RWPE2 (cell line): ENCODE results near the gene GP5.

Experiments
- ATAC-seq: fragments of 200-7000 bp; cut with Tn5 transposase; 3 replicates; pipeline ENCODE4 v1.9.1; 2021; ENCODE audit warnings: low read depth
- DNase-seq: peaks from one replicate; pipeline ENCODE4 v3.0.0-alpha.2; 2020; ENCODE audit warnings: low spot score
- H3K27ac ChIP-seq: fragments of 450-650 bp; 2 replicates; pipeline ENCODE4 v1.5.1; 2017; ENCODE audit warnings: mild to moderate bottlenecking; ENCODE audit not compliant: poor library complexity, severe bottlenecking
- H3K27me3 ChIP-seq: fragments of 250-450 bp; sonication (Bioruptor Pico); 2 replicates; pipeline ENCODE4 v1.5.1; 2021; ENCODE audit warnings: mild to moderate bottlenecking, moderate library complexity; ENCODE audit not compliant: insufficient read depth, poor library complexity, severe bottlenecking
- H3K36me3 ChIP-seq: fragments of 250-450 bp; sonication (Bioruptor Pico); 2 replicates; pipeline ENCODE4 v1.5.1; 2020; ENCODE audit warnings: low read depth, mild to moderate bottlenecking, moderate library complexity
- H3K4me1 ChIP-seq: fragments of 250-450 bp; sonication (Bioruptor Pico); 2 replicates; pipeline ENCODE4 v1.5.1; 2021; ENCODE audit warnings: mild to moderate bottlenecking, moderate library complexity; ENCODE audit not compliant: insufficient read depth, poor library complexity, severe bottlenecking
- H3K4me3 ChIP-seq: fragments of 250-450 bp; sonication (Bioruptor Pico); 2 replicates; pipeline ENCODE4 v1.5.1; 2021; ENCODE audit warnings: mild to moderate bottlenecking, moderate library complexity; ENCODE audit not compliant: severe bottlenecking
- H3K9me3 ChIP-seq: fragments of 250-450 bp; sonication (Bioruptor Pico); 2 replicates; pipeline ENCODE4 v1.5.1; 2021; ENCODE audit warnings: mild to moderate bottlenecking, moderate library complexity; ENCODE audit not compliant: severe bottlenecking
- TF ChIP-seq, protein P1 (sequence below): fragments of 450-650 bp; IDR thresholded peaks from one replicate; pipeline ENCODE4 v1.5.1; 2017; ENCODE audit warnings: mild to moderate bottlenecking, moderate library complexity; ENCODE audit not compliant: poor library complexity, severe bottlenecking

Gene GP5

DNA sequence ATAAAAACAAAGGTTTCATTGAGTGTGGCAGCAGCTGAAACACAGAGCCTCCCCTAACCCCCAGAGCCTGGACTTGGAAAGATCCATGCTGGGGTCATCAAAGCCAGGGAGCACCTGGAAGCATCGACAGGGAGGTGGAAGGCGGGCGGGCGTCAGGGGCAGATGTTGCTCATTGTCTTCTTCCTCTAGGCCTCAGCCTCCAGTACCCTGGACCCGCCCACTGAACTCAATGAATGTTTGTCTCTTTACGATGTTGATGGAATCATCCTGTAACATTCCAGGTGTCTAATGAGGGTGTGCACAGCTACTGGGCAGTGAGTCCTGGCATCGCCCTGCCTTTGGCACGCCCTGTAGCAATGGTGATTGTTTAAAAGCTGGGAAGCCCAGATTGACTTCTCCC lies 9.8 kb downstream of the GP5 start:
- no peak overlapping the region for H3K27ac ChIP-seq
- H3K4me1 ChIP-seq, result no peaks in the 10 kb centered on the region
- TF ChIP-seq, protein P1, sequence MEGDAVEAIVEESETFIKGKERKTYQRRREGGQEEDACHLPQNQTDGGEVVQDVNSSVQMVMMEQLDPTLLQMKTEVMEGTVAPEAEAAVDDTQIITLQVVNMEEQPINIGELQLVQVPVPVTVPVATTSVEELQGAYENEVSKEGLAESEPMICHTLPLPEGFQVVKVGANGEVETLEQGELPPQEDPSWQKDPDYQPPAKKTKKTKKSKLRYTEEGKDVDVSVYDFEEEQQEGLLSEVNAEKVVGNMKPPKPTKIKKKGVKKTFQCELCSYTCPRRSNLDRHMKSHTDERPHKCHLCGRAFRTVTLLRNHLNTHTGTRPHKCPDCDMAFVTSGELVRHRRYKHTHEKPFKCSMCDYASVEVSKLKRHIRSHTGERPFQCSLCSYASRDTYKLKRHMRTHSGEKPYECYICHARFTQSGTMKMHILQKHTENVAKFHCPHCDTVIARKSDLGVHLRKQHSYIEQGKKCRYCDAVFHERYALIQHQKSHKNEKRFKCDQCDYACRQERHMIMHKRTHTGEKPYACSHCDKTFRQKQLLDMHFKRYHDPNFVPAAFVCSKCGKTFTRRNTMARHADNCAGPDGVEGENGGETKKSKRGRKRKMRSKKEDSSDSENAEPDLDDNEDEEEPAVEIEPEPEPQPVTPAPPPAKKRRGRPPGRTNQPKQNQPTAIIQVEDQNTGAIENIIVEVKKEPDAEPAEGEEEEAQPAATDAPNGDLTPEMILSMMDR, result no peak
- no peak overlapping the region for H3K4me3 ChIP-seq
- no peaks in the 10 kb centered on the region for H3K9me3 ChIP-seq
- no peaks in the 10 kb centered on the region for H3K36me3 ChIP-seq
- ATAC-seq (no peak), DNase-seq (no peak)
- H3K27me3 ChIP-seq, result no peaks in the 10 kb centered on the region

GRCh38 chr3:194387926-194388418 lies 11.1 kb downstream of the GP5 start:
- Histone ChIP-seq H3K4me1 (no peaks in the 10 kb centered on the region), H3K27ac (no peak overlapping the region), H3K36me3 (no peaks in the 10 kb centered on the region), H3K4me3 (no peak overlapping the region), H3K9me3 (no peaks in the 10 kb centered on the region), H3K27me3 (no peaks in the 10 kb centered on the region)
- ATAC-seq, result no peak
- DNase-seq, result no peak
- TF ChIP-seq, protein P1, result no peak

GRCh38 chr3:194387276-194387675 lies 11.8 kb downstream of the GP5 start:
- H3K9me3 ChIP-seq, result no peaks in the 10 kb centered on the region
- no peak for DNase-seq
- TF ChIP-seq, protein P1, result no peak
- no peaks in the 10 kb centered on the region for H3K36me3 ChIP-seq
- no peak overlapping the region for H3K4me3 ChIP-seq
- no peaks in the 10 kb centered on the region for H3K4me1 ChIP-seq
- ATAC-seq, result no peak
- H3K27ac ChIP-seq, result no peak overlapping the region
- no peaks in the 10 kb centered on the region for H3K27me3 ChIP-seq

GRCh38 chr3:194386648-194387047 lies 12.4 kb downstream of the GP5 start:
- TF ChIP-seq, protein P1, result no peak
- H3K9me3 ChIP-seq, result no peaks in the 10 kb centered on the region
- H3K27me3 ChIP-seq, result no peaks in the 10 kb centered on the region
- H3K4me1 ChIP-seq, result no peaks in the 10 kb centered on the region
- H3K36me3 ChIP-seq, result no peaks in the 10 kb centered on the region
- no peak for ATAC-seq
- H3K27ac ChIP-seq, result no peak overlapping the region
- no peak for DNase-seq
- H3K4me3 ChIP-seq, result no peak overlapping the region

DNA sequence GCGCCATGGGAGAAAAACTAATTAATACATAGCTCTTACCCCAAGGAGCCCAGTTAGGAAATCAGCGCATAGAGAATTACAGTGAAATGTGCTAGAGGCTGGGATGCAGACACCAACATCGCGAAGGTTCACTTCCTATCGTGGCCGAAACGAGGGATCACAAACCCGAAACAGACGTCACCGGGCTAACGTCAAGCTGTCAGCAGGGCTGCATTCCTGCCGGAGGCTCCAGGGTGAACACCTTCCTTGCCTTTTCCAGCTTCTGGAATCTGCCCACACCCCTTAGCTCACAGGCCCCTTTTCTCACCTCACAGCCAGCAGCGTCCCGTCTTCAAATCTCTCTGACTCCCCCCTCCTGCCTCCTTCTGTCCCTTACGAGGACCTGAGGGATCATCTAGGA lies 13.0 kb downstream of the GP5 start:
- ATAC-seq (no peak), DNase-seq (no peak)
- Histone ChIP-seq H3K36me3 (no peaks in the 10 kb centered on the region), H3K4me3 (no peak overlapping the region), H3K4me1 (no peaks in the 10 kb centered on the region), H3K9me3 (no peaks in the 10 kb centered on the region), H3K27ac (no peak overlapping the region), H3K27me3 (no peaks in the 10 kb centered on the region)
- TF ChIP-seq, protein P1, result no peak
